Left renal pelvis (tissue), 4 donors: ENCODE results near the gene HERPUD1. TPM values are rescaled to one million over a fixed set of nuclear protein-coding genes. Genes with fewer than 3 reads are reported as not detected.
"Not testable (repeated sequence)": the region's sequence is repeated elsewhere in the genome, so short reads cannot be mapped to it uniquely, and the experiment has no call there.

ENCODE experiments used
- DNase-seq, 4 donors: peaks; one replicate each; pipeline ENCODE4 v3.0.0-alpha.2; 2013; ENCODE audit warnings: low read depth in 4 of 4, low spot score in 3 of 4
- polyA plus RNA-seq, 4 donors: library from polyadenylated mRNA; unstranded; fragments of 120-200 nt; gene quantifications; one replicate each; pipeline ENCODE4 v1.2.1, GENCODE V29; 2013; ENCODE audit not compliant: insufficient read length in 4 of 4

The HERPUD1 gene
- polyA plus RNA-seq, 4 donors = 120 to 241 (median 132) TPM

DNA sequence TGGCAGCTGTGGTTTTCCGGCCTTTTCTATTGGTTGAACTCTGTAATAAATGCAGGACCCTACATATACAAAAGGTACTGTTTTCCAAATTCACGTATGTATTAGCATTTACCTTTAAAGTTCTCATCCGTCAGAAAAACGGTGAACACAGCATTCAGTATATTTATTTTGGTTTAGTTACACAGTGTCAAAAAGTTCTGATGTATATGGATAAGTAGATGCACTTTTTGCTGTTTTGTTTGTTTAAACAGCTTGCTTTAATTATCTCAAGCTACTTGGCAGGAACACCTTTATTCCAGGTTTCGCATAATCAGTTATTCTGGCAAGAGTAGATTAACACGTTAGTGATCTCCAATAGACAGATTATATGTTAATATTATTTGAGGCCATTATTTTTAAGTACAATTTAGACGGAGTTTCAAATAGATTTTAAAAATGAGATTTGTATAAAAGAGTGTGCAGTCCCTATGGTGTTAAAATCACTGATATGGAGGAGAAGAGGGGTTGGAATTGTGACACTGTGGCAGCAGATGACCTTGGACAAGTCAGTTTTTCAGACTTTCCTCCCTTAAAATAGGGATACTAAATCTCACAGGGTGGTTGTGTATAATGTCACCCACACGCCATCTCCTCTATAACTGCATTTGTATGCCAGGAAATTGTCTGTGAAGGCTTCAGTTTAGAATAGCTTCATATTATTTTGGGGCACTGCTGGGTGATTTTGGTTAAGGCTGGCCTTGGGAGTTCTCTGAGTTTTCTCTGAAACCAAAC, 2.1 kb downstream of the HERPUD1 start:
- no peak for DNase-seq

DNA sequence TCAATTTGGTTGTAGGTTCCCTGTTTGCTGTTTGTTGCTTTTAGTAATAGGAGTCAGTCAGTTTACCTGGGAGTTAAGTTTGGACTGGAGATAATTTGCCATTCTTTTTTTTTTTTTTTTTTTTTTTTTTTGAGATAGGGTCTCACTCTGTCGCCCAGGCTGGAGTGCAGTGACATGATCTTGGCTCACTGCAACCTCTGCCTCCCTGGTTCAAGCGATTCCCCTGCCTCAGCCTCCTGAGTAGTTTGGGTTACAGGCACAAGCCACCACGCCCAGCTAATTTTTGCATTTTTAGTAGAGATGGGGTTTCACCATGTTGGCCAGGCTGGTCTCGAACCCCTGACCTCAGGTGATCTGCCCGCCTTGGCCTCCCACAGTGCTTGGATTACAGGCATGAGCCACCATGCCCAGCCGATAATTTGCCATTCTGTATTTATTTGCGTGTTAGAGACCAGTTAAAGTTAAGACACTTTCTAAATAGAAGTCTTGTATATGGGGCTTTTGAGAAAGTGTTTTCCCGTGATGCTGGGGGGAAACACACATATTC, 2.7 kb downstream of the HERPUD1 start:
- DNase-seq = not testable (repeated sequence)

DNA sequence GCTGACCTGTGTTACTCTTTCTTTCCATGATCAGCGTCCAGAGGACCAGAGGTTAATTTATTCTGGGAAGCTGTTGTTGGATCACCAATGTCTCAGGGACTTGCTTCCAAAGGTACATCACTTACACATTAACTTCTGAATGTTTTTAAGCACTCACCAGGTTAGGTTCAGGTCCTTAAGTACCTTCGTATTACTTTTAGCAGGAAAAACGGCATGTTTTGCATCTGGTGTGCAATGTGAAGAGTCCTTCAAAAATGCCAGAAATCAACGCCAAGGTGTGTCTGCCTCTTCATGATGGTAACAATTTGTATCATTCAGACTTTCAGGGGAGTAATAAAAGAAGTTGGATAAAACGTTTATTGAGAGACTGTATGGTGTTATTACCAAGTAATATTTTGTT, 3.3 kb downstream of the HERPUD1 start:
- DNase-seq = no peak

DNA sequence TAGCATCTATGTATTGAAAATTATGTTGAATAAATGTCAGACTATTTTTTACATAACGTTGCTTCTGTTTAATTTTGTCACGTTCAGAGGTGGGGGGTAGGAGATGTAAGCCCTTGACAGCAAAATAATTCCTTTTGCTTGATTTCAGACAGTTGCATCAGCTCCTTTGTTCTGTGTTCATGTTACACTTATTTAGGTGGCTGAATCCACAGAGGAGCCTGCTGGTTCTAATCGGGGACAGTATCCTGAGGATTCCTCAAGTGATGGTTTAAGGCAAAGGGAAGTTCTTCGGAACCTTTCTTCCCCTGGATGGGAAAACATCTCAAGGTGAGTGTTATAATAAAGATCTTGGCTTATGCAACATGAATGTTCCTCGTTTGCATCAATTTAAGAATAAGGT, 4.5 kb downstream of the HERPUD1 start:
- no peak for DNase-seq

DNA sequence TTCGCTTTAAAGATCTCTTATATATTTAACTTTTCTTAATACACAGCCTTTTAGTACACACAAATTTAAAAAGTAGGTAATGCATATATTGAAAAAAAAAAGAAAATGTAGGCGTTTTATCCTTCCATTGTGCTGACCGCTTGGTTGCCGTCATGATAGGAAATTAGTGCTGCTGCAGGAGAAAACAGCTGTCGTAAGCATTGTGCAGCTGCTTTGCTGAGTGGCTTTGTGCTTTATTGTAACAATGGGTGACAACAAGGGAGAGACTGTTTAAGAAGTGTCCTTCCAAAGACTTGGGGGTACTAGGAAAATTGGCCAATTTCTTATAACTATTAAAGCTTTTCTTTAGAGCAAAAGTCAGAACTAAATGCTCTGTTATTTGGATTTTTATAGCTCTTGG, 5.0 kb downstream of the HERPUD1 start:
- no peak for DNase-seq

DNA sequence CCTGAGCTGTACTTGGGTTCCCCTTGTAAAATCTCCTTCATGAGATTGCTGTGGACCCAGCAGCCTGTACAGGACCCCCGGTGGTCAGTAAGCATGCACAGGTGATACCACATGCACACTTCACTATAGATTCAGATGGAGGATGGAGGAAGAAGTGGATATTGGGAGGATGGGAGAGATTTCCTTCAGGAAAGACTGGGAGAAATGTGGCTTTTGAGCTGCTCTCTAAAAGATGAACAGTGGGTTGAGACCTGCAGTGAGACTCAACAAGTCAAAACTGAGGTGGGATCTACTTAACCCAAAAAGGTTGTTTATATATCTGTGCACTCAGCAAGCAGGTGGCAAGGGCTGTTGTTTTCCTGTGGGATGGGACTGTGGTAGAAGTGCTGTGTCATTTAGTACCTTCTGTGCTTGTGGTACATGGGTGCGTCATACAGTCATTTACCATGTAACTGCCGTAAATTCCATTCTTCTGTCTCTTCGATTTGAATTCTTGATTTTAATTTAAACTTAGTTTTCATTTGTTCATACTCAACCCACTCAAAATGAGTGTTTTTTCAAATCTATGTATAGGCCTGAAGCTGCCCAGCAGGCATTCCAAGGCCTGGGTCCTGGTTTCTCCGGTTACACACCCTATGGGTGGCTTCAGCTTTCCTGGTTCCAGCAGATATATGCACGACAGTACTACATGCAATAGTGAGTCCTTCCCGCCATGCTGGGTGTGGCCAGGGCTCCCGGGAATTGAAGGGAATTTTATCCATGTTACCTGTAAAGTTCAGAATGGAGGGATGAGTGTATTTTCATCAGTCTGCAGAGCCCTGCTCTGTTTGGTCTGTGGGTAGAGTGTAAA, 6.9 kb downstream of the HERPUD1 start:
- DNase-seq = no peak

DNA sequence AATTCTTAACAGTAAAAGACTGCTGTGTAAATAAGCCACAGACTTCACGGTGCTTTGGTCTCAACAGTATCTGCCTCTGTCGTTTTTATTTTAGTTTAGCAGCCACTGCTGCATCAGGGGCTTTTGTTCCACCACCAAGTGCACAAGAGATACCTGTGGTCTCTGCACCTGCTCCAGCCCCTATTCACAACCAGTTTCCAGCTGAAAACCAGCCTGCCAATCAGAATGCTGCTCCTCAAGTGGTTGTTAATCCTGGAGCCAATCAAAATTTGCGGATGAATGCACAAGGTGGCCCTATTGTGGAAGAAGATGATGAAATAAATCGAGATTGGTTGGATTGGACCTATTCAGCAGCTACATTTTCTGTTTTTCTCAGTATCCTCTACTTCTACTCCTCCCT, 7.9 kb downstream of the HERPUD1 start:
- DNase-seq = no peak

DNA sequence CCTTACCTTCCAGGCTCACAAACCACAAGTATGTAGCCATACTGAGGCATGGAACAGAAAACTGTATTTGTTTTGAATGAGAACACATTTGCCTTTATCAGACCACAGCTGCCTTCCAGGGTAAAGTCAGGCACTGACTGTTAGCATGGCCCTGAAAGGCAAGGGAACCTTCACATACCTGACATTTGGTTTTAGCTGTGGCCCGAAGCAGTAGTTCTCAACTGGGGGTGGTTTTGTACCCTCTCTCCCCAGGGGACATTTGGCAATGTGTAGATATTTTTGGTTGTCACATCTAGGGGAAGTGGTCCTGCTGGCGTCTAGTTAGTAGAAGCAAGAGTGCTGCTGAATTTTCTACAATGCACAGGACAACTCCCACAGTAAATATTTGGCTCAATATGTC, 9.2 kb downstream of the HERPUD1 start:
- no peak for DNase-seq

DNA sequence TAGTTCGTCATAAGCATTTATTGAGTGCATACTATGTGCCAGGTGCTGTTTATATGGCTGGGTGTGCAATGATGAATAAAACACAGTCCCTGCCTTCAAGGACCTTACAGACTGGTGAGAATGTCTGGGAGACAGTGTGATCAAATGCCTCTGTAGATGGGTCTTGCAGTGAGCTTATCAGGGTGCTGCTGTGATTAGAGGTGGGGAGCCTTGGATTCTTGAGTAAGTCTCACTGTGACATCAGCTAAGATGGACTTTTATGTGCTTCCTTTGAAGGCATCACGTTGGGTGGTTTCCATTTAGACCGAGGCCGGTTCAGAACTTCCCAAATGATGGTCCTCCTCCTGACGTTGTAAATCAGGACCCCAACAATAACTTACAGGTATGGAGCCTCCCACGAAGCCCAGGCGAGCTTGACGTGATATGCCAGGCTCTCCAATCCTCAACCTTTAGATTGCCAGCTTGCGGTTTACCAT, 10.0 kb downstream of the HERPUD1 start:
- no peak for DNase-seq

DNA sequence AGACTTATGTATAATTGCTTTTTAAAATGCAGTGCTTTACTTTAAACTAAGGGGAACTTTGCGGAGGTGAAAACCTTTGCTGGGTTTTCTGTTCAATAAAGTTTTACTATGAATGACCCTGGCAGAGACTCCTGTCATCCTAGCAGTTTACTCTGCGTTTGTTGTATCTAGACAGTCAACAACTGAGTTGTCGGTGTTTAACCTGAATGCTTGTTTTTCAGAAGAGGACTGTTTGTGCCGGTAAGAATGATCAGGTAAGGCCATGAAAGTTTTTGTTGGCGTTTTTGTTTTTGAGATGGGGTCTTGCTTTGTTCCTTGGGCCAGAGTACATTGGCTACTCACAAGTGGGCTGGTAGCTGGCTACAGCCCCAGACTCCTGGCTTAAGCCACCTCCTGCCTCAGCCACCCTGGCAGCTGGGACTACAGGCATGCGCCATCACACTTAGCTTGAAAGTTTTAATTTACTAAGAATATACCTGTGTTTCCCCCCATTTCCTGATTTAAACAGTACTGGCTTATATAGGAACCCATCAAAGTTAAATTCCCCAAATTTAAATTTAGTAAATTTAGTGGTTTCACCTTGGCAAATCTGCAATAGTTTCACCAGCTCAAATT, 11.9 kb downstream of the HERPUD1 start:
- DNase-seq = no peak

DNA sequence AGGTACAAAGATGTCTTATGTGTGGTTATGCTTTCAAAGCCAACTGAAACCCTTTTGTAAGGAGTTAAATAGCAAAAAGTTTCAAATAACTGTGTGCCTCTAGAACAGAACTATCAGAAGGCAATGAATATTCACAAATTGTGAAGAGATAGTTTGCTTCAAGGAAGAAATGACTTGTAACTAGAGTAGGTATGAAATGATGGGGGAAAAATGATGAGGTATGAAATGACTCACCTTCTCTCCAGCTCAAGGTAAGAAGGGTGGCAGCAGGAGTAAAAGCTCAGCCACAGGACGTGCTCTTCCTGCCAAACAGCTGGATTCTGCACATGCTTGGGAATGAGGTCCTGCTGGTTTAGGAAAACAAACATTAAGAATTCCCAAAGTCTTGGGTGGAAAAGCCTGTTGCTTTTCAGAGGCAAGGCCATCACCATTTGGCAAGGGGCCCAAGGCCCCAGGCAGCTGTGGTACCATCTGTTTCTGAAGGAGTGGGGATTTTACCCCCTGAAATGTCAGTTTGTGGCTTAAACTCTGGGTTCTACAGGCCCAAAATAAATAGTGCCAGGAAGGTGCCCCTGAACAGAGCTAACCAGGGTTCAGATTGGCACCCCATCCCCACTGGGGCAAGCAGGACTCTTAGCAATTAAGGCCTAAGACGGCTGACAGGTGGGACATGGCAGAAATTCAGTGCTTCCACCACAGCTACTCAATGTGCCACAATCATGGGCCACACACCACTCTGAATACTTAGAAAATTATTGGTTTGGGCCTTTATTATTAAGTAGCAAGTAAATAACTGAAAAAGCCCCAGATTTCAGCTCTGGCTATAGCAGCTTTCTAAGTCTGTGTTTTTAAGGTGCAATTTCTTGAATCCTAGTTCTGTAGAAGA, 13.3 kb downstream of the HERPUD1 start:
- no peak for DNase-seq

DNA sequence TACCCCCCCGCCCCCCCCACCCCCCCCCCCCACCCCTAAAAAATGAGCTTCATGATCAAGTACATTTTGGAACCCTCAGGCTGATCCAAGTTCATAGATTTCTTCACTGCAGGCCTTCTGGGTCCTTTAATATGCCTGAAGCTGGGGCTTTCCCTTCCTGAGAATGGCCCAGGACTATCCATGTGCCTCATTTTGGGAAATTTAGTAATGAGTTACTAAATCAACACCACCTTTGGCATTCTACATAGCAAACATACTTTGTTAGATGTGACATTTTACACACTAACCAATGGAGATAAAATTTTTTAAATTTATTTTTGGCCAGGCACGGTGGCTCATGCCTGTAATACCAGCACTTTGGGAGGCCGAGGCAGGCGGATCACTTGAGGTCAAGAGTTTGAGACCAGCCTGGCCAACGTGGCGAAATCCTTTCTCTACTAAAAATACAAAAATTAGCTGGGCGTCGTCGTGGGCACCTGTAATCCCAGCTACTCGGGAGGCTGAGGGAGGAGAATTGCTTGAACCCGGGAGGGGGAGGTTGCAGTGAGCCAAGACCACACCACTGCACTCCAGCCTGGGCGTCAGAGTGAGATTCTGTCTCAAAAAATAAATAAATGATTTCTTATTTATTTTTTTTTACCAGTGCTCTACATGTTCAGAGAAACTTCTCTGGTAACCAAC, 14.0 kb downstream of the HERPUD1 start:
- DNase-seq = no peak

DNA sequence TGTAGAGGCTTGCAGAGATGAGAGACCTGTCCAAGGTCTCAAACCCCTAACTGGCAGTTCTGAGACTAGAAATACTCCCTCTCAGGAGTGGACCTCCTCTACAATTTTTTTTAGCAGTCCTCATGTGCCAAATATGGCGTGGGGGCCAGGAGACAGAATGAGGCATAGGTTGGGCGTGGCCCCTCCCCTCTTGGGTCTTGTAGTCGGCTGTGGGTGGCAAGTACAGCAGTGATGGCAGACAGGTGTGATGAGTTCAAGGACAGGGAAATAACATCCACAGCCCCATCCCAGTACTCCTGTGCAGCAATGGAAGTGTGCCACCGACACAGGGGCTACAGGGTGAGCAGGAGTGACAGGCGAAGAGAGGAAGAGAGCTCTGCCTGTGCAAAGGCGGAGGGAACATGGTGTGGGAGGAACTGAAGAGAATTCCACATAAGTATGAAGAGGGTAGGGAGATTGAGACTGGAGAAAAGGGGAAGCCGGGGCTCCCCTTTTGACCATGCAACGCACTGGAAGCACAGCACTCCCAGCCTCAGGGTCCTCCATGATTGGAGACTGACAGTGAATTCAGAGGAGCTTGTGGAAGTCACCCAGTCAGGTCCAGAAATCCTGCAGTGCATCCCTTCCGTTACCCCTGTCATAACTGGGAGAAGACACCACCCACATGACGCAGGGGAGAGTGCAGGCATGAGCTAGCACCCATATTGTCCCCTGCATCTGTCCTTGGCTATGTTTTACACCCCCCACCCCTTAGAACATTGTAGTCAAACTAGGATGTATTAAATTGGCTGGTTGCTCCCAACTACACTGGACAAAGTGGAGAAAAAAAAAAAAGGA, 15.0 kb downstream of the HERPUD1 start:
- no peak for DNase-seq

DNA sequence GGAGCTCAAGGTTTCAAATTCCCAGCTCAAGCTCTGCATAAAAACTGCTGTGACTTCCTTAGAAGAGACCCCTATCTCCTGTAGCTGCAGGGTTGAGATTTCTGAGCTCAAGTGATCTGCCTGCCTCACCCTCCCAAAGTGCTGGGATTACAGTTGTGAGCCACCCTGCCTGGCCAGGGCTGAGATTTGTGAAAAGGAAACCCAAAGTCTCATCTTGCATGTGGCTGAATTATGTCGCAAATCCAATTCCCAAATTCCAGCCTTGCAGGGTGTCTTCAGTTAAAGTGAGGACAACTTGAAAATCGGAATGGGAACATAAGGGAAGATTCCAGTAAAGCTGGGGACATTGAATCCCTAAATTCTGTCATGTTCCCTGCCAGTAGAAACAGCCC, 15.7 kb downstream of the HERPUD1 start:
- no peak for DNase-seq

DNA sequence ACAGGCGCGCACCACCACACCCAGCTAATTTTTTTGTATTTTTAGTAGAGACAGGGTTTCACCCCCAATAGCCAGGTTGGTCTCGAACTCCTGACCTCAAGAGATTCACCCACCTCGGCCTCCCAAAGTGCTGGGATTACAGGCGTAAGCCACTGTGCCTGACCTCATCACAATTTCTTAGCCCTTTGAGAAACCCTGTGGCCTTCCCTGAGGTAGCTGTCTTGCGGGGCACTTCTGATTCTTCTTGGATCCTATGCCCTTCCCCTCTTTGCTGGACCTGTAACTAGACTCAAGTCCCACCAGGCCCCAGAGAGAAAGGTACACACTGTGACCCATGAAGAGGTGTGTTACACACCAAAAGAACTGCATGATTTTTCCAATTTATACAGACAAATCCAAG, 16.3 kb downstream of the HERPUD1 start:
- DNase-seq = no peak

DNA sequence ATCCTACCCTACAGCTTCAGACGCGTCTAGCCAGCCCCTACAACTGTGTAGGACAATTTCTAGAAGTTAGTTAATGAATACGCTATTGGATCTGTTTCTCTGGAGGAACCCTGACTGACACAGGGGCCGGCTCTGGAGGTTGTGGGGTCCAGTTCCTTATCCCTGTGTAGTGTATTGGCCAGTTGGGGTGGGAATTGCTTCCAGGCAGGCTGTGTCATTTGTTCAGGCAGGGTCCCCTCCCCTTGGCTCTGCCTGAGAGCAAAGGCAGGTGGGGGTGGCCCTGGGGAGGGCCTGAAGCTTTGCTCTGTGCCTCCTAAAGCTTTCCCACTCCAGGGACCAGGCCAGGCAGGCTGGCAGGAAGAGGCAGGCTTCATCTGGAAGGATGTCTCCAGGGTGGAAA, 18.1 kb downstream of the HERPUD1 start:
- DNase-seq = no peak

DNA sequence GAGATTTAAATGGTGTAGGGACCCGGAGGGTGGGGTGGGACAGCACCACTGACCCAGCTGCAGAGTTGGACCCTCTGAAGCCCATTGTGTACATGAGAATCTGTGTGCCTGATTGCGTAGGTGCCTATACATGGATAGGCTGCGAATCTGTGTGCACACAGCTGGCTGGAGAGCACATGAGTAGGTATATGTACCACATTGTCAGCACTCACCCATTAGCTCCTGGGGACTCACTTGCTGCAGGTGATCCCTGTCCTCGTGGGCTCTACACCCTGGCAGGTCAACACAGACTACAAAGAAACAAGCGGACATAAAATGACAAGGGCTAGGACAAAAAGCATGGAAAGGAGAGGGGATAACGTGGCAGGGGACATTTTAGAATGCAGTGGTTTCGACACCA, 18.5 kb downstream of the HERPUD1 start:
- DNase-seq = no peak

DNA sequence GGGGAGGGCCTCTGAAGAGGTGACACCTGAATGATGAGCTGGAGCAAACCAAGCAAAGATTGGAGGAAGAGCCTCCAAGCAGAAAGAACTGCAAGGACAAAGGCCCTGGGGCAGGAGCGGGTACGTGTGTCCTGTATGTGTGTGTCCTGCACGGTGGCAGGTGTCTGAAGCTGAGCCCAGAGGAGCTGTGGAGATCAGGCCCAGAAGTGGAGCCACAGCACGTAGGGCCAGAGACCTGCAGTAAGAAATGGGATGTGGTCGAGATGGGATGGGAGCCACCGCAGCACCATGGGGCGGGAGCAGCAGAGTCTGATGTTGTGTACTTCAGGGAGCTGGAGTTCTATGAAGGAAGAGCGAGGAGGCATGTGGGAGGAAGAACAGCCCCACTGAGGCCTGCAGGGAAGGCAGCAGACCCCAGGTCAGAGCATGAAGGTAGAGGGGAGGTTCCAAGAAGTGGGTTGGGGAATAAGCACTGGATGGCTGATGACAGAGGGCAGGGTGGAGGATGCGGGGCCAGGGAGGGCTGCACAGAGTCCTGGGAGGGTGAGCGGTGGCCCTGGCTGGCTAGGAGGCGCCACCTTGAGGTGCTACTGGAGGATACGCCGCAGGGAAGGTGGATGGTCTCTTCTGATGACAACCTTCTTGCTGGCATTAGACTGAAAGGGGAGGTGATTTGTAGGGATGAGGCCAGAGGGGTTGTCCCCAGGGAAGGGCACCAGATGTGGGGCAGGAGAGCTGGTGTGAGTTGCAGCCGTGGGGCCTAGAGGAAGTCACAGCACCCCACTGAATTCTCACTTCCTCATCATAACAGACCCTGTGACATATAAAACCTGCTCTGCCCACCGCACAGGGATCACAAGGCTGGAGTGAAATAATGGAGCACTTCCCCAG, 19.2 kb downstream of the HERPUD1 start:
- no peak for DNase-seq
